K562 (cell line): ENCODE data around the gene PDIA4. TPM values are rescaled to one million over a fixed set of nuclear protein-coding genes. Genes with fewer than 3 reads are reported as not detected.

Source experiments
- ATF7 ChIP-seq: fragments of 450-650 bp; IDR thresholded peaks from 2 replicates; pipeline ENCODE4 v1.7.1; 2014; ENCODE audit warnings: mild to moderate bottlenecking, moderate library complexity
- CBFB ChIP-seq: sonication (generic); formaldehyde crosslinking; IDR thresholded peaks from 2 replicates; pipeline ENCODE4 v1.4.0; 2020; ENCODE audit warnings: mild to moderate bottlenecking, missing genetic modification reagents
- CSDE1 ChIP-seq, 2 experiments: fragments of 450-650 bp; IDR thresholded peaks; 2 replicates each; pipeline ENCODE4 v1.6.1; 2016; ENCODE audit warnings: mild to moderate bottlenecking in 1 of 2
- FOXP1 ChIP-seq: sonication (generic); formaldehyde crosslinking; IDR thresholded peaks from 2 replicates; pipeline ENCODE4 v1.8.0; 2022; ENCODE audit warnings: mild to moderate bottlenecking, missing genetic modification reagents
- HEY1 ChIP-seq: fragments of 250-450 bp; sonication (Bioruptor Pico); IDR thresholded peaks from 2 replicates; pipeline ENCODE4 v1.5.0; 2020; ENCODE audit warnings: mild to moderate bottlenecking, moderate library complexity, borderline replicate concordance
- KLF1 ChIP-seq: fragments of 450-650 bp; IDR thresholded peaks from 2 replicates; pipeline ENCODE4 v1.6.1; 2016; ENCODE audit warnings: missing genetic modification characterization, missing compliant biosample characterization
- MYC ChIP-seq, 2 experiments: fragments of 250-450 bp in 1 of 2; sonication (Bioruptor Pico) in 1 of 2; IDR thresholded peaks; 2 replicates each; pipeline versions ENCODE4 v1.5.1 to v1.6.1; 2012 to 2021; ENCODE audit warnings: low read depth in 2 of 2, borderline replicate concordance in 1 of 2, improper control_type of control experiment in 1 of 2, low read length in 1 of 2, mild to moderate bottlenecking in 1 of 2, moderate library complexity in 1 of 2
- NFE2 ChIP-seq: IDR thresholded peaks from 2 replicates; pipeline ENCODE4 v1.6.1; 2014; ENCODE audit warnings: antibody characterized with exemption, low read depth
- PRPF4 ChIP-seq: fragments of 200-400 bp; formaldehyde crosslinking; IDR thresholded peaks from one replicate; pipeline ENCODE4 v1.6.1; 2017; ENCODE audit warnings: low read length, low read depth, mild to moderate bottlenecking; ENCODE audit not compliant: insufficient read depth, poor library complexity, severe bottlenecking
- PYGO2 ChIP-seq: fragments of 450-650 bp; IDR thresholded peaks from 2 replicates; pipeline ENCODE4 v1.6.1; 2016; ENCODE audit warnings: mild to moderate bottlenecking, missing genetic modification characterization, moderate library complexity, missing compliant biosample characterization
- RBM34 ChIP-seq: fragments of 200-400 bp; formaldehyde crosslinking; IDR thresholded peaks from 2 replicates; pipeline ENCODE4 v1.6.1; 2018; ENCODE audit warnings: low read length, borderline replicate concordance; ENCODE audit not compliant: insufficient read depth
- RNF2 ChIP-seq: sonication (generic); IDR thresholded peaks from 2 replicates; pipeline ENCODE4 v1.6.1; 2016
- ZNF143 ChIP-seq: sonication (generic); formaldehyde crosslinking; IDR thresholded peaks from 2 replicates; pipeline ENCODE4 v1.9.0; 2022; ENCODE audit warnings: mild to moderate bottlenecking, missing genetic modification reagents
- ZNF174 ChIP-seq: fragments of 250-450 bp; sonication (Bioruptor Pico); IDR thresholded peaks from 2 replicates; pipeline ENCODE4 v1.4.0; 2020; ENCODE audit warnings: mild to moderate bottlenecking
- ZNF232 ChIP-seq: sonication (generic); formaldehyde crosslinking; IDR thresholded peaks from 2 replicates; pipeline ENCODE4 v1.8.0; 2022; ENCODE audit warnings: mild to moderate bottlenecking, missing genetic modification reagents
- polyA plus RNA-seq, 8 experiments: library from polyadenylated mRNA; depleted of rRNA in 4 of 8; stranded (reverse) in 5 of 8; unstranded in 3 of 8; fragments of >200 nt; fragmentation: Nextera tagmentation in 2 of 8; fragmentation: Illumina TruSeq in 1 of 8; extraction: Ambion mirVana in 2 of 8; extraction: Trizol in 1 of 8; gene quantifications; 2 replicates each; pipeline versions ENCODE4 v1.2.1 to v1.2.3, GENCODE V29; 2011 to 2014; ENCODE audit warnings: inconsistent platforms in 1 of 8, missing spikeins in 1 of 8
- total RNA-seq, 7 experiments: library from RNA; depleted of rRNA in 6 of 7; stranded (reverse); fragments of >200 nt in 6 of 7; fragmentation: Illumina TruSeq in 2 of 7; extraction: Trizol in 2 of 7; gene quantifications; 2 replicates each; pipeline versions ENCODE4 v1.2.1 to v1.2.3, GENCODE V29; 2011 to 2021; ENCODE audit warnings: low replicate concordance in 1 of 7
- TF ChIP-seq, protein P1 (sequence below), 2 experiments: IDR thresholded peaks in 1 of 2; conservative IDR thresholded peaks in 1 of 2; 2 replicates each; pipeline ENCODE4 v1.6.1; 2016; ENCODE audit warnings: low read depth in 2 of 2, mild to moderate bottlenecking in 1 of 2, missing compliant biosample characterization in 1 of 2, missing genetic modification characterization in 1 of 2, moderate library complexity in 1 of 2
- TF ChIP-seq, protein P2 (sequence below): sonication (generic); formaldehyde crosslinking; IDR thresholded peaks from 2 replicates; pipeline ENCODE4 v1.8.0; 2023; ENCODE audit warnings: mild to moderate bottlenecking, missing genetic modification reagents
- TF ChIP-seq, protein P3 (sequence below): sonication (generic); IDR thresholded peaks from 2 replicates; pipeline ENCODE4 v1.6.1; 2016
- TF ChIP-seq, protein P4 (sequence below): sonication (generic); formaldehyde crosslinking; IDR thresholded peaks from 2 replicates; pipeline ENCODE4 v1.8.0; 2022; ENCODE audit warnings: mild to moderate bottlenecking, missing genetic modification reagents

The PDIA4 gene
- total and polyA plus RNA-seq, 9 of the 15 experiments (the other 6 are each of a cell fraction or from before 2014, with no cell fraction given) = 9.1 to 175 (median 146) TPM

DNA sequence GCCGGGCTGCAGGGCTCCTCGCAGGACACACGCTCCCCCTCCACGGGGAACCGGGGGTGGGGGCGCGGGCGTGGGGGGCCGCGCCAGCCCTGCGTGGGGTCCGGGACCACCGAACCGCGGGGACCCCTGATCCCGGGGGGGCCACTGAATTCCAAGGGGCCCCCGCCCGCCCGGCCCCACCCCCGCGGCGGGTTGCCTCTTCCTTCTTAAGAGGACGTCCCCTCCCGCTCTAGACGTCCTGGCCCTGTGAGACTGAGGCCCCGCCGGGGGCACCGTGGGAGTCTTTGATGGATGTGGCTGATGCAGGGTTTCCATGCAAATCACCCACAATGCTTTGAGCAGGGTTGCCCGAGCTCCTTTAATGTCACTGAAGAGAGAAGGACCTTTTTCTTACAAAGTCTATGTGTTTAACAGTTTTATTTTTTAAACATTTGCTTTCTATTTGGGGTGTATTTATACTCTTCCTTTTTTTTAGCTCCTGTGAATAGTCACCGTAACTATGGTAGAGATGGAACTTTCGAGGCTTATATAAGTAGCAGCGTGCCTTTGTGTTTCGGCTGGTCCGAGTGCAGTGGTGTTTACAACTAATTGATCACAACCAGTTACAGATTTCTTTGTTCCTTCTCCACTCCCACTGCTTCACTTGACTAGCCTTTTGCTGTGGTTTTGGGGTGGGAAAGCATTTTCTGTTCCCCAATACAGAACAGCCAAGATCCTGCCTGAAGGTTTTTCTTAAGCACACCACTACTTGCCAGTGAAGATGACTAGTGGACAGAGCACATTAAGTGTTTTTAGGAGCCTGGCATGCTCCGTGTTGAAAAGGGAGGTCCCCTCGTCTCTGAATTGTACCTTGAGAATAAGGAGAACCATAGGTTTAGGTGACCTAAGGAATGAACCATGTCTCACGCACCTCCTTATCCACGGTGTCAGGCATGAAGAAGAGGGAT lies 44.8 kb downstream of the PDIA4 start (continued):
- TF ChIP-seq, protein P1, sequence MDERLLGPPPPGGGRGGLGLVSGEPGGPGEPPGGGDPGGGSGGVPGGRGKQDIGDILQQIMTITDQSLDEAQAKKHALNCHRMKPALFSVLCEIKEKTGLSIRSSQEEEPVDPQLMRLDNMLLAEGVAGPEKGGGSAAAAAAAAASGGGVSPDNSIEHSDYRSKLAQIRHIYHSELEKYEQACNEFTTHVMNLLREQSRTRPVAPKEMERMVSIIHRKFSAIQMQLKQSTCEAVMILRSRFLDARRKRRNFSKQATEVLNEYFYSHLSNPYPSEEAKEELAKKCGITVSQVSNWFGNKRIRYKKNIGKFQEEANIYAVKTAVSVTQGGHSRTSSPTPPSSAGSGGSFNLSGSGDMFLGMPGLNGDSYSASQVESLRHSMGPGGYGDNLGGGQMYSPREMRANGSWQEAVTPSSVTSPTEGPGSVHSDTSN (CRISPR knock-in tag; IDR thresholded peaks at IDR 0.05; ENCODE audit: low read depth) = no peak
- TF ChIP-seq, protein P1 (tag; conservative IDR thresholded peaks at IDR 0.05; ENCODE audit: low read depth) = peak; percentile 55
- TF ChIP-seq, protein P2, sequence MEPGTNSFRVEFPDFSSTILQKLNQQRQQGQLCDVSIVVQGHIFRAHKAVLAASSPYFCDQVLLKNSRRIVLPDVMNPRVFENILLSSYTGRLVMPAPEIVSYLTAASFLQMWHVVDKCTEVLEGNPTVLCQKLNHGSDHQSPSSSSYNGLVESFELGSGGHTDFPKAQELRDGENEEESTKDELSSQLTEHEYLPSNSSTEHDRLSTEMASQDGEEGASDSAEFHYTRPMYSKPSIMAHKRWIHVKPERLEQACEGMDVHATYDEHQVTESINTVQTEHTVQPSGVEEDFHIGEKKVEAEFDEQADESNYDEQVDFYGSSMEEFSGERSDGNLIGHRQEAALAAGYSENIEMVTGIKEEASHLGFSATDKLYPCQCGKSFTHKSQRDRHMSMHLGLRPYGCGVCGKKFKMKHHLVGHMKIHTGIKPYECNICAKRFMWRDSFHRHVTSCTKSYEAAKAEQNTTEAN (CRISPR knock-in tag) = peak; percentile 52; the same call in 1 of the 2 replicates
- TF ChIP-seq KLF1 (tag) = no peak
- no peak for TF ChIP-seq PRPF4
- TF ChIP-seq RBM34 = no peak
- TF ChIP-seq, protein P3, sequence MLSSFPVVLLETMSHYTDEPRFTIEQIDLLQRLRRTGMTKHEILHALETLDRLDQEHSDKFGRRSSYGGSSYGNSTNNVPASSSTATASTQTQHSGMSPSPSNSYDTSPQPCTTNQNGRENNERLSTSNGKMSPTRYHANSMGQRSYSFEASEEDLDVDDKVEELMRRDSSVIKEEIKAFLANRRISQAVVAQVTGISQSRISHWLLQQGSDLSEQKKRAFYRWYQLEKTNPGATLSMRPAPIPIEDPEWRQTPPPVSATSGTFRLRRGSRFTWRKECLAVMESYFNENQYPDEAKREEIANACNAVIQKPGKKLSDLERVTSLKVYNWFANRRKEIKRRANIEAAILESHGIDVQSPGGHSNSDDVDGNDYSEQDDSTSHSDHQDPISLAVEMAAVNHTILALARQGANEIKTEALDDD = peak; percentile 95
- 0 out of 2 replicates have a peak, but pooled peaks have one; percentile 46 for TF ChIP-seq CBFB (CRISPR knock-in tag)
- no peak for TF ChIP-seq NFE2
- TF ChIP-seq ZNF232 (CRISPR knock-in tag) = 0 out of 2 replicates have a peak, but pooled peaks have one; percentile 45
- peak; percentile 45; the same call in 1 of the 2 replicates for TF ChIP-seq ZNF174
- 0 out of 2 replicates have a peak, but pooled peaks have one; percentile 28 for TF ChIP-seq PYGO2 (tag)
- TF ChIP-seq, protein P4, sequence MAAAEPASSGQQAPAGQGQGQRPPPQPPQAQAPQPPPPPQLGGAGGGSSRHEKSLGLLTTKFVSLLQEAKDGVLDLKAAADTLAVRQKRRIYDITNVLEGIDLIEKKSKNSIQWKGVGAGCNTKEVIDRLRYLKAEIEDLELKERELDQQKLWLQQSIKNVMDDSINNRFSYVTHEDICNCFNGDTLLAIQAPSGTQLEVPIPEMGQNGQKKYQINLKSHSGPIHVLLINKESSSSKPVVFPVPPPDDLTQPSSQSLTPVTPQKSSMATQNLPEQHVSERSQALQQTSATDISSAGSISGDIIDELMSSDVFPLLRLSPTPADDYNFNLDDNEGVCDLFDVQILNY (CRISPR knock-in tag) = peak; percentile 53; the same call in 1 of the 2 replicates
- peak; percentile 78 for TF ChIP-seq ATF7
- TF ChIP-seq ZNF143 (CRISPR knock-in tag) = peak; percentile 89
- no peak for TF ChIP-seq FOXP1 (CRISPR knock-in tag)
- peak; percentile 38; the same call in 1 of the 2 replicates for TF ChIP-seq RNF2
- TF ChIP-seq HEY1 (CRISPR knock-in tag) = peak; percentile 18; the same call in 1 of the 2 replicates
- 0 out of 2 replicates have a peak, but pooled peaks have one; percentile 28 for TF ChIP-seq MYC (IDR thresholded peaks at IDR 0.05; ENCODE audit: low read depth, low read length)
- TF ChIP-seq MYC (CRISPR knock-in tag; IDR thresholded peaks at IDR 0.05; ENCODE audit: borderline replicate concordance, low read depth) = 0 out of 2 replicates have a peak, but pooled peaks have one; percentile 64
- TF ChIP-seq CSDE1 (IDR thresholded peaks at IDR 0.05) = peak in 1 of 2 experiments; percentile 86; a peak in 2 of 4 replicates
